ENCODE results near the gene CRY2. TPM values are rescaled to one million over a fixed set of nuclear protein-coding genes. Genes with fewer than 3 reads are reported as not detected.

The CRY2 gene
- total RNA-seq, 1 donor from 2014 or later: 56.8 TPM

DNA sequence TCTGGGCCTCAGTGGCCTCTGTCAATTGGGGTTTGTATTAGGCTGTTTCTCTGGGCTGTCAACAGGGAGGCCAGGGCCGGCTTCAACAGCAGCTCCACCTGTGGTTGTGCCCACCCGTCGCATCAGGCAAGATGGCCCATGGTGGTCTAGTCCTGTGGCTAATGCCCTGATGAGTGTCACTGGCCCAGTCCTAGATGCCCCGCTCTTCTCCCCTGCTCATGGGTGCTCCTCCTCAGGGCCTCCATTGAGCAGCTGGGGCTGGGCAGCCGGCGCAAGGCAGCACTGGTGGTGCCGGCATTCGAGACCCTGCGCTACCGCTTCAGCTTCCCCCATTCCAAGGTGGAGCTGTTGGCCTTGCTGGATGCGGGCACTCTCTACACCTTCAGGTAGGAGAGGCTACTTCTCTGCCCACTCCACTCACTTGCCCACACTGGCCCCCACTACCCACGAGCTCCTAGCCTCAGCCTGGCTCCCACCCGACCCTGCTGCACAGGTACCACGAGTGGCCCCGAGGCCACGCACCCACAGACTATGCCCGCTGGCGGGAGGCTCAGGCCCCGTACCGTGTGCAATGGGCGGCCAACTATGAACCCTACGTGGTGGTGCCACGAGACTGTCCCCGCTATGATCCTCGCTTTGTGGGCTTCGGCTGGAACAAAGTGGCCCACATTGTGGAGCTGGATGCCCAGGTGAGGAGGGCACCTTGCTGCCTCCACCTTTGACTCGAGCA is 80.6 kb downstream of the CRY2 start:
- Mint-ChIP-seq H3K4me3 (peak overlapping the region; percentile 1), H3K9me3 (no peaks in the 10 kb centered on the region), H3K27ac (peak overlapping the region; percentile 82), H3K4me1 (peaks cover 91% of the 10 kb centered on the region), H3K27me3 (no peaks in the 10 kb centered on the region), H3K36me3 (ENCODE audit: low read depth) (peaks cover 63% of the 10 kb centered on the region)
- intact Hi-C loops (cut with micrococcal nuclease): no loop called here
- ATAC-seq (ENCODE audit: low read depth): no peak
- ChIA-PET CTCF (no interaction called here), POLR2A (interaction anchor here (3.2 to 14.9 kb wide), 3 partner anchors 10 to 37 kb away, joined by 19 to 263 read pairs (median 79); partner anchors contain the start of gene PEX16)
- DNase-seq: no peak
- TF ChIP-seq, protein P1, sequence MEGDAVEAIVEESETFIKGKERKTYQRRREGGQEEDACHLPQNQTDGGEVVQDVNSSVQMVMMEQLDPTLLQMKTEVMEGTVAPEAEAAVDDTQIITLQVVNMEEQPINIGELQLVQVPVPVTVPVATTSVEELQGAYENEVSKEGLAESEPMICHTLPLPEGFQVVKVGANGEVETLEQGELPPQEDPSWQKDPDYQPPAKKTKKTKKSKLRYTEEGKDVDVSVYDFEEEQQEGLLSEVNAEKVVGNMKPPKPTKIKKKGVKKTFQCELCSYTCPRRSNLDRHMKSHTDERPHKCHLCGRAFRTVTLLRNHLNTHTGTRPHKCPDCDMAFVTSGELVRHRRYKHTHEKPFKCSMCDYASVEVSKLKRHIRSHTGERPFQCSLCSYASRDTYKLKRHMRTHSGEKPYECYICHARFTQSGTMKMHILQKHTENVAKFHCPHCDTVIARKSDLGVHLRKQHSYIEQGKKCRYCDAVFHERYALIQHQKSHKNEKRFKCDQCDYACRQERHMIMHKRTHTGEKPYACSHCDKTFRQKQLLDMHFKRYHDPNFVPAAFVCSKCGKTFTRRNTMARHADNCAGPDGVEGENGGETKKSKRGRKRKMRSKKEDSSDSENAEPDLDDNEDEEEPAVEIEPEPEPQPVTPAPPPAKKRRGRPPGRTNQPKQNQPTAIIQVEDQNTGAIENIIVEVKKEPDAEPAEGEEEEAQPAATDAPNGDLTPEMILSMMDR (IDR thresholded peaks at IDR 0.05): no peak

DNA sequence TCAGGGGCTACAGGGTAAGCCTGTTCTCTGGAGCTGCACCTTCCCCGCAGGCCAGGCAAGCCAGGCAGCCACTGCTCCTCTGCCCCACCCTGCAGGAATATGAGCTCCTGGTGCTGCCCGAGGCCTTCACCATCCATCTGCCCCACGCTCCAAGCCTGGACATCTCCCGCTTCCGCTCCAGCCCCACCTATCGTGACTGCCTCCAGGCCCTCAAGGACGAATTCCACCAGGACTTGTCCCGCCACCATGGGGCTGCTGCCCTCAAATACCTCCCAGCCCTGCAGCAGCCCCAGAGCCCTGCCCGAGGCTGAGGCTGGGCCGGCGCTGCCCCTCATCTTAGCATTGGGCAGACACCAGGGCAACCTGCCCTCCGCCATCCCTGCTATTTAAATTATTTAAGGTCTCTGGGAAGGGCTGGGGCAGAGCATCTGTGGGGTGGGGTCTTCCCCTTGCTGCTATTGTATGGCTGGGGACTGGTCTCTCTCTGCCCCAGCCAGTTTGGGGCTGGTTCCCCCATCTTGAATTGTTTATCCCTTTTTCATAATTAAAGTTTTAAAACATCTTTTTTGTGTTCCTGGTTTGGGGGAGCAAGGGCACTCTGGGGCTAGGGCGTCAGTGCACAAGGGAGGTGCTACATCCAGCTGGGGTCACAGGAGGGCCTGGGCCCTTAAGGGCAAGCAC is 81.4 kb downstream of the CRY2 start:
- H3K27ac Mint-ChIP-seq: peak overlapping the region; percentile 73
- H3K27me3 Mint-ChIP-seq: no peaks in the 10 kb centered on the region
- ChIA-PET CTCF (no interaction called here), POLR2A (interaction anchor here (3.2 to 14.9 kb wide), 3 partner anchors 9 to 36 kb away, joined by 19 to 263 read pairs (median 79); partner anchors contain the start of gene PEX16)
- TF ChIP-seq, protein P1 (IDR thresholded peaks at IDR 0.05): no peak
- peaks cover 95% of the 10 kb centered on the region for H3K4me1 Mint-ChIP-seq
- DNase-seq (no peak), ATAC-seq (ENCODE audit: low read depth) (no peak)
- intact Hi-C loops (cut with micrococcal nuclease): no loop called here
- H3K4me3 Mint-ChIP-seq: peak overlapping the region; percentile 7
- H3K36me3 Mint-ChIP-seq (ENCODE audit: low read depth): peaks cover 64% of the 10 kb centered on the region
- H3K9me3 Mint-ChIP-seq: no peaks in the 10 kb centered on the region

DNA sequence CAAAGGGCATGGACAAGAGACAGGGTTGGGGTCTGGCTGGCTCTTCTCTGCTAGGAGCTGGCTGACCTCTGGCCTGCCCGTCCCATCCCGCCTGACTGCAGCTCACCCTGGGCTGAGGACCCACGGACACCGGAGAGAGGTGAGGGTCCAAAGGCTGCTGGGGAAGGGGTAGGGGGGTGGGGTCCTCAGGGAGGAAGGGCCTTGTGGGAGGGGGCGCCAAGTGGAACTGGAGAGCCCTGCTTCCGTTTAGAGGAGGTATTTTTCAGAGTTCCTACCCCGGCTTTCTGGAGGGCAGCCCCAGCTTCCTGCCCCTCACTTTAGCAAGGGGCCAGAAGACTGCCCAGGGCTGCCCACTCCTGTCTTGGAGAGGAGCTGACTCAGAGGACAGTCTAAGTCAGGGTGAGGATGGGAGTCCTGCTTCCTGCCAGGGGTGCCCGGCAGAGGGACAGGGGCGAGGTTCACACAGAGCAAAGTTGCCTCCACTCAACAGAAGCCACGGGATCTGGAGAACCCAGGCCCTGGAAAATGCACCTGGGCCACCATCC is 82.3 kb downstream of the CRY2 start:
- CTCF ChIA-PET: interaction anchor here (1.0 to 2.5 kb wide), 5 partner anchors 11 to 77 kb away, joined by 4 to 13 read pairs (median 7); partner anchors contain the start of gene PEX16

DNA sequence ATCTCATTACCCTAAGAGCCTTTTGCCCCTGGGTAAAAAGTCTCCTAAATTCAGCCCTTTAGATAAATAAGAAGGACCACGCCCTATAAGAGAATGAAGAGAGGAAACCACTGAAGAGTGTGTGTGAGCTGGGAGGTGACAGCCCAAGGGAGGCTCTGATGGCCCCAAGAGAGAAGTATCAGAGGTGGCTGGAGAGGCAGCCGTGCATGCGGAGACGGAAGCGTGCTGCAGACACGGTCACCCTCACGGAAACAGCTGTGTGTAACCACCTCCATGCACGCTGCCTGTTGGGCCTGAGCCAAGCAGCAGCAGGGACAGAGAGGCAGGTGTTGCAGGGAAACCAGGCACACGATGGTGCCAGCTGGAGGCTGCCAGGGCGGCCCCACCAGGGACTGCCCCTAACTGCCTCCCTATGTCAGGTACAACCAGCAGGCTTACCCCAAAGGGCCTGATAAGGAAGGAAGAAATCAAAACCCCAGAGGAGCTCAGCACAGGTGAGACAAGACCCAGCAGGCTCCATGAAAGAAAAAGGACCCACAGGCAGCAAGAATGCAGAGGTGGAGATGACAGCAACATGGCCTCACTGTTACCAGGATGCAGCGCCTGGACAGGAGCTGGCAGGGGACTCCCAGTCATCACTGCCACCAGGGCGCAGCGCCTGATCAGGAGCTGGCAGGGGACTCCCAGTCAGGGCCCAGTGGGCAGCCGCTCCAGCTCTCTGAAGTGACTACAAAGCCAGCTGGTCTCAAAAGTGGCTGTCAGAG is 82.9 kb downstream of the CRY2 start:
- H3K36me3 Mint-ChIP-seq (ENCODE audit: low read depth): peaks cover 64% of the 10 kb centered on the region
- peak overlapping the region; percentile 94 for H3K4me3 Mint-ChIP-seq
- peak; percentile 82 for ATAC-seq (ENCODE audit: low read depth)
- ChIA-PET POLR2A (interaction anchor here (0.6 to 14.9 kb wide), 14 partner anchors 9 to 1989 kb away, joined by 3 to 263 read pairs (median 5); partner anchors contain the start of genes CRY2, PEX16 and PHF21A), CTCF (interaction anchor here (0.6 to 2.5 kb wide), 9 partner anchors 9 to 1320 kb away, joined by 3 to 13 read pairs (median 4); partner anchors contain the start of gene PEX16)
- TF ChIP-seq, protein P1 (IDR thresholded peaks at IDR 0.05): no peak
- intact Hi-C loops (cut with micrococcal nuclease): loop anchor here (1.0 to 10.0 kb wide), 12 partner anchors 8 to 1363 kb away; partner anchors contain the start of genes ARHGAP1, CD82, CRY2 and DDB2
- H3K9me3 Mint-ChIP-seq: no peaks in the 10 kb centered on the region
- H3K27ac Mint-ChIP-seq: peak overlapping the region; percentile 97
- no peaks in the 10 kb centered on the region for H3K27me3 Mint-ChIP-seq
- peak; percentile 78 for DNase-seq
- peaks cover 96% of the 10 kb centered on the region for H3K4me1 Mint-ChIP-seq

More for the DNA sequence above, 82.3 kb downstream of the CRY2 start:
- TF ChIP-seq, protein P1 (IDR thresholded peaks at IDR 0.05): no peak
- H3K36me3 Mint-ChIP-seq (ENCODE audit: low read depth): peaks cover 59% of the 10 kb centered on the region
- H3K4me3 Mint-ChIP-seq: peak overlapping the region; percentile 94
- intact Hi-C loops (cut with micrococcal nuclease): loop anchor here (1.0 to 10.0 kb wide), 12 partner anchors 7 to 1362 kb away; partner anchors contain the start of genes ARHGAP1, CD82, CRY2 and DDB2
- peaks cover 96% of the 10 kb centered on the region for H3K4me1 Mint-ChIP-seq
- ATAC-seq (ENCODE audit: low read depth) (peak; percentile 4), DNase-seq (peak; percentile 14)
- no peaks in the 10 kb centered on the region for H3K27me3 Mint-ChIP-seq
- peak overlapping the region; percentile 97 for H3K27ac Mint-ChIP-seq
- H3K9me3 Mint-ChIP-seq: no peaks in the 10 kb centered on the region
- POLR2A ChIA-PET: interaction anchor here (0.6 to 14.9 kb wide), 13 partner anchors 9 to 932 kb away, joined by 3 to 263 read pairs (median 8); partner anchors contain the start of genes CRY2, PEX16 and PHF21A
